Effector CD4-positive, alpha-beta T cell (primary cell): ENCODE results near the gene TGM1.
"Not testable (repeated sequence)": the region's sequence is repeated elsewhere in the genome, so short reads cannot be mapped to it uniquely, and the experiment has no call there.

Source experiments
- DNase-seq: peaks from one replicate; pipeline ENCODE4 v3.0.0-alpha.2; 2020

The TGM1 gene

GRCh38 chr14:24203249-24203886, 59.6 kb downstream of the TGM1 start:
- DNase-seq: not testable (repeated sequence)

GRCh38 chr14:24202538-24202937, 60.4 kb downstream of the TGM1 start:
- not testable (repeated sequence) for DNase-seq
